ENCODE results near the gene HYCC1.
"Not testable (repeated sequence)": the region's sequence is repeated elsewhere in the genome, so short reads cannot be mapped to it uniquely, and the experiment has no call there.

The HYCC1 gene

GRCh38 chr7:23013715-23014649 lies at the start of gene HYCC1:
Gene HYCC1 (minus strand): TSS chr7:23014130. CDS start chr7:22991111, 23,019 bp downstream.
- H3K9me3 ChIP-seq (ENCODE audit: severe bottlenecking), result no peaks in the 10 kb centered on the region
- H3K27ac ChIP-seq, result peak within 1 kb of the TSS; percentile 52
- no peaks in the 10 kb centered on the region for H3K27me3 ChIP-seq (ENCODE audit: insufficient read depth, low read depth, severe bottlenecking)
- H3K36me3 ChIP-seq, result no peaks in the 10 kb centered on the region
- peak within 1 kb of the TSS; percentile 85 for H3K4me3 ChIP-seq (ENCODE audit: low read depth, low read length)
- TF ChIP-seq CTCF (IDR thresholded peaks at IDR 0.05; ENCODE audit: low read depth, low read length), result peak; percentile 58
- DNase-seq, result peak; percentile 99

DNA sequence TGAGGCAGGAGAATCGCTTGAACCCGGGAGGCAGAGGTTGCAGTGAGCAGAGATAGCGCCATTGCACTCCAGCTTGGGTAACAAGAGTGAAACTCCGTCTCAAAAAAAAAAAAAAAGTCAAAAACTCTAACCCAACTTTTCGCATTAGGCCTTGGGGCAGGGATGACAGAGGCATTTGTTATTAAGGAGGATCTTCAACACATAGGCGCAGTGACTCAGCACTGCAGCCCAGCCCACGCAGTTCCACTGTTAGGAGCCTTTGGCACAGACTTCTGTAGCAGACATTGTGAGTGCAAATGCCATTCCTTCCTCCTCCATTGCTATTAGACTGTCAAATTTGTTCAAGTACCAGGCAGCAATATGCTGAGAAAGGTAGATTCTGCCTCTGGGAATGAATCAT lies 48.5 kb upstream of the HYCC1 start:
- H3K9me3 ChIP-seq (ENCODE audit: severe bottlenecking), result no peaks in the 10 kb centered on the region
- H3K36me3 ChIP-seq, result no peaks in the 10 kb centered on the region
- H3K27me3 ChIP-seq (ENCODE audit: insufficient read depth, low read depth, severe bottlenecking), result no peaks in the 10 kb centered on the region
- no peak for DNase-seq
- no peak overlapping the region for H3K4me3 ChIP-seq (ENCODE audit: low read depth, low read length)
- no peak for TF ChIP-seq CTCF (IDR thresholded peaks at IDR 0.05; ENCODE audit: low read depth, low read length)
- H3K27ac ChIP-seq, result no peak overlapping the region

DNA sequence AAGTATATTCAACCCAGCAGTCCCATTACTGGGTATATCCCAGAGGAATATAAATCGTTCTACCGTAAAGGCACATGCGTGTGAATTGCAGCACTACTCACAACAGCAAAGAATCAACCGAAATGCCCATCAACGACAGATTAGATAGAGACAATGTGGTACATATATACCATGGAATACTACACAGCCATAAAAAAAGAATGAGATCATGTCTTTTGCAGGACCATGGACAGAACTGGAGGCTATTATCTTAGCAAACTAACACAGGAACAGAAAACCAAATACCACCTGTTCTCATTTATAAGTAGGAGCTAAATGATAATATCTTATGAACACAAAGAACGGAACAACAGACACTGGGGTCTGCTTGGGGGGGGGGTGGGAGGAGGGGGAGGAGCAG lies 47.4 kb upstream of the HYCC1 start:
- no peak for TF ChIP-seq CTCF (IDR thresholded peaks at IDR 0.05; ENCODE audit: low read depth, low read length)
- H3K27me3 ChIP-seq (ENCODE audit: insufficient read depth, low read depth, severe bottlenecking), result no peaks in the 10 kb centered on the region
- no peak overlapping the region for H3K4me3 ChIP-seq (ENCODE audit: low read depth, low read length)

DNA sequence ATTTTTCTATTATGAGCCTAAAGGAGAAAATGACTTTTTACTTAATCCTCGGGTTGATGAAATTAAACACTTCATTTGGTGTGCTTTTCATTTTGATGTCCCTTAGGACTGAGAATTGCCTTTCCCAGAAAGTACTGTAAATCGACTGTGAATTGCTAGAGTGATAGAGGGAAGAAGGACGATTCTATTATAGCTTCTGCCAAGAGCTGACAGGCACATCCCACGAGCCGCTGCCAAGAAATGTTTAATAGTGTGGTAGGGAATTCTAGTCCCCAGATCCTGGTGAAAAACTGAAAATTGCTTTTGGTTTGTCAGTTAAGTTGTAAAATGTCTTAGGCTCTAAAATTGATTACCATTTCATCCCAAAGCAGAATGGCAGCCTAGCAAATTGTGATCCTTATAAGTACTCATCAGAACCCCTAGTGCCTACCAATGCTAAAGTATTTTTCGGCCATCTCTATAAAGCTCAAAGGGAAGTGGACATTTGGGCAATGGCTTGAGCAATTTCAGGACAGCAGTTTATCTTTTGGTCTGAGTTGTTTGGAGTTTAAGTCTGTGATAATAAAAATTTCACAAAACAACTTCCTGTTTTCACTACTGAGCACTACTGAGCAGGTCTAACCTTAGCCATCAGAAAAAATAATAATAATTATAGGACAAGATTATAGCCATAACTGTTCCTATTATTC lies 44.6 kb upstream of the HYCC1 start:
- H3K27ac ChIP-seq, result no peak overlapping the region
- no peak for TF ChIP-seq CTCF (IDR thresholded peaks at IDR 0.05; ENCODE audit: low read depth, low read length)
- H3K27me3 ChIP-seq (ENCODE audit: insufficient read depth, low read depth, severe bottlenecking), result no peaks in the 10 kb centered on the region
- no peak for DNase-seq
- no peak overlapping the region for H3K4me3 ChIP-seq (ENCODE audit: low read depth, low read length)
- no peaks in the 10 kb centered on the region for H3K36me3 ChIP-seq
- no peaks in the 10 kb centered on the region for H3K9me3 ChIP-seq (ENCODE audit: severe bottlenecking)

More for the DNA sequence above, 47.4 kb upstream of the HYCC1 start:
- Histone ChIP-seq H3K27ac (no peak overlapping the region), H3K36me3 (no peaks in the 10 kb centered on the region), H3K9me3 (ENCODE audit: severe bottlenecking) (no peaks in the 10 kb centered on the region)
- no peak for DNase-seq

DNA sequence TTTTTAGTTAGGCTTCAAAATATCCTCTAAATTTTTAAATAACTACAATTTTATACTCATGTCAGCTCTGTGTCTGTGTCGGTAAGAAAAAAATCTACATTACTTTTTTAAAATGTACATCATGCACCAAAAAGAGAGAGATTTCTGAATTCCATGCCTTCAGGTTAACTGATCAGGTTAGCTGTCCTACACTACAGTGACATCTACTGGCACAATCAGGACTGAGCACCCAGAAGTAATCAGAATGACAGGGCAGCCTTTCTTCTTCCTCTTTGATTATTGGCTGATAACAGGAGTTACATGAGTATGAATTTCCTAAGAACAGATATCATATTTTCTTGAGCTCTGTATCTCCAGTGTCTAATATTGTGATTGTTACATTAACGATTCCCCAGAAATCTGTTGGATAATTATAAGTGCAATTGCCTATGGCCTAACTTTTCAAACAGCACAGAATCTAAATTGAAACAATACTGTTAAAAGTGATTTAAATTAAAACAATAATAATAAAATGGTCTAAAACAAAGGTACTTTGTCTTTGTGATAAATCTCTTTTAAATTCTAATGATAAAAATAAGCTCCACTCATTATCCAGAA lies 41.8 kb upstream of the HYCC1 start:
- TF ChIP-seq CTCF (IDR thresholded peaks at IDR 0.05; ENCODE audit: low read depth, low read length), result peak; percentile 74
- no peaks in the 10 kb centered on the region for H3K9me3 ChIP-seq (ENCODE audit: severe bottlenecking)
- peak; percentile 54 for DNase-seq
- no peak overlapping the region for H3K4me3 ChIP-seq (ENCODE audit: low read depth, low read length)
- H3K27me3 ChIP-seq (ENCODE audit: insufficient read depth, low read depth, severe bottlenecking), result no peaks in the 10 kb centered on the region
- no peaks in the 10 kb centered on the region for H3K36me3 ChIP-seq
- H3K27ac ChIP-seq, result no peak overlapping the region

GRCh38 chr7:23051124-23051485 lies 37.2 kb upstream of the HYCC1 start:
- H3K36me3 ChIP-seq; H3K27me3 ChIP-seq (ENCODE audit: insufficient read depth, low read depth, severe bottlenecking); H3K4me3 ChIP-seq (ENCODE audit: low read depth, low read length); H3K9me3 ChIP-seq (ENCODE audit: severe bottlenecking); DNase-seq; H3K27ac ChIP-seq: not testable (repeated sequence)

- not testable (repeated sequence) for DNase-seq; H3K27me3 ChIP-seq (ENCODE audit: insufficient read depth, low read depth, severe bottlenecking); H3K27ac ChIP-seq; H3K36me3 ChIP-seq; H3K9me3 ChIP-seq (ENCODE audit: severe bottlenecking); H3K4me3 ChIP-seq (ENCODE audit: low read depth, low read length)
Measured at GRCh38 chr7:23046336-23046735, 32.4 kb upstream of the HYCC1 start.

DNA sequence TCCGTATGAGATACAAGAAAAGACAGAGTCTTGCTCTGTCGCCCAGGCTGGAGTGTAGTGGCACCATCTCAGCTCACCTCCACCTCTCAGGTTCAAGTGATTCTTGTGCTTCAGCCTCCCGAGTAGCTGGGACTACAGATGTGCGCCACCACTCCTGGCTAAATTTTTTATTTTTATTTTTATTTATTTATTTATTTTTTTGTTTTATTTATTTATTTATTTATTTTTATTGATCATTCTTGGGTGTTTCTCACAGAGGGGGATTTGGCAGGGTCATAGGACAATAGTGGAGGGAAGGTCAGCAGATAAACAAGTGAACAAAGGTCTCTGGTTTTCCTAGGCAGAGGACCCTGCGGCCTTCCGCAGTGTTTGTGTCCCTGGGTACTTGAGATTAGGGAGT lies 31.2 kb upstream of the HYCC1 start:
- not testable (repeated sequence) for H3K36me3 ChIP-seq; H3K27me3 ChIP-seq (ENCODE audit: insufficient read depth, low read depth, severe bottlenecking); H3K27ac ChIP-seq; H3K9me3 ChIP-seq (ENCODE audit: severe bottlenecking); H3K4me3 ChIP-seq (ENCODE audit: low read depth, low read length); DNase-seq

All from WERI-Rb-1 (cell line).